GM18951 (cell line): ENCODE results near the gene USH1G.

ENCODE experiments used
- POLR2A ChIP-seq: IDR thresholded peaks from 4 replicates; pipeline ENCODE4 v1.6.1; 2011; ENCODE audit warnings: mild to moderate bottlenecking; ENCODE audit not compliant: insufficient read length, insufficient read depth; ENCODE audit errors: extremely low read depth
- in situ Hi-C: fragments of 300-500 bp; cut with MboI; formaldehyde crosslinking; loops from one replicate; pipeline ENCODE4 v1.12.0; 2022; ENCODE audit warnings: low sequenced_read_pairs, mixed read lengths, inconsistent platforms; ENCODE audit not compliant: unreplicated experiment

USH1G gene

GRCh38 chr17:74868251-74868907, 54.7 kb downstream of the USH1G start:
- no peak for TF ChIP-seq POLR2A
- in situ Hi-C loops: no loop called here

DNA sequence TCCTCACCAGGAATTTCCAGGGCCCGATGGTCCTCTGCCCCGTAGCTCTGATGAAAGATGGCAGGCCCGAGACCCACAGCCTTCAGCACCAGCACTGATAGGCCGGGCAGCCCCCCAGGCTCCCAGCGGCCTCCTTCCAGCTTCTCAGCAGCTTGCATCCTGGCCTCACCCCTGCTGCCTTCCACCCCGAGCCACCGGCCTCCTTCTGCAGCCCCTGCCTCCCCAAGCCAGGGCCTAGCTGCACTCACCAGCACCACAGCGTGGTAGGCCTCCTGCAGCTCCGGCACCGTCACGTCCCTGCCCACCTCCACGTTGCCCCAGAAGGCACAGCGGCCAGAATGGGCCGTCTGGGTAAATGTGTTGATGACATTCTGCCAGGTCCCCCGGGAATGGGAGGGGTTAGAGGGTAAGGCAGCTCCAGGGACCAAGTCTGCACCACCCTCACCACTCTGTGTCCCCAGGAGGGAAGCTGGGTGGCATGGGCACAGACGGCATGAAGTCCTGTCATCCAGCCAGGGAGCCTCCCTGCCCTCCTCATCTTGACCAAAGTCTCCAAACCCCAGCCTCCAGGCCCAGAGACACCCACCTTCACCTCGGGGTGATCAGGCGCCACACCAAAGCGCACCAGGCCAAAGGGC, 56.7 kb downstream of the USH1G start:
- in situ Hi-C loops: no loop called here
- TF ChIP-seq POLR2A: no peak
